D721Med (cell line): ENCODE measurements around the gene HNRNPUL2.
A peak's percentile ranks its signal among the peaks of the same experiment; 100 is the strongest.

Experiments used
- DNase-seq: peaks from one replicate; pipeline ENCODE4 v3.0.0; 2011; ENCODE audit warnings: low spot score; ENCODE audit not compliant: insufficient read length
- FAIRE-seq: peaks from 2 replicates; lab custom pipeline; 2011; peaks lifted over from hg19 to GRCh38; lab: Jason Lieb, UNC
- CTCF ChIP-seq: IDR thresholded peaks from 2 replicates; pipeline ENCODE4 v1.5.1; 2012; ENCODE audit warnings: mild to moderate bottlenecking, control low read depth; ENCODE audit not compliant: insufficient read depth; ENCODE audit errors: missing control alignments

Gene HNRNPUL2

GRCh38 chr11:62724171-62724570 lies 3.1 kb downstream of the HNRNPUL2 start:
- FAIRE-seq, result no peak
- no peak for DNase-seq
- no peak for TF ChIP-seq CTCF

GRCh38 chr11:62721994-62722393 lies 5.3 kb downstream of the HNRNPUL2 start:
- FAIRE-seq (no peak), DNase-seq (no peak)
- TF ChIP-seq CTCF, result peak; percentile 14

GRCh38 chr11:62719302-62719978 lies 7.8 kb downstream of the HNRNPUL2 start:
- no peak for DNase-seq
- FAIRE-seq, result no peak
- TF ChIP-seq CTCF, result no peak

- DNase-seq (no peak), FAIRE-seq (no peak)
- no peak for TF ChIP-seq CTCF
Observed at GRCh38 chr11:62716816-62717215, 10.4 kb downstream of the HNRNPUL2 start.

- no peak for TF ChIP-seq CTCF
- FAIRE-seq (no peak), DNase-seq (no peak)
Observed at GRCh38 chr11:62716206-62716605, 11.1 kb downstream of the HNRNPUL2 start.

- FAIRE-seq, result no peak
- TF ChIP-seq CTCF, result no peak
Observed at GRCh38 chr11:62715150-62716130, 11.8 kb downstream of the HNRNPUL2 start.

More at GRCh38 chr11:62715150-62716130, 11.8 kb downstream of the HNRNPUL2 start:
- DNase-seq, result no peak
